CD14-positive monocyte (primary cell): Measurements from ENCODE around the gene TNFRSF25. TPM values are rescaled to one million over a fixed set of nuclear protein-coding genes. Genes with fewer than 3 reads are reported as not detected.
"Not testable (repeated sequence)": the region's sequence is repeated elsewhere in the genome, so short reads cannot be mapped to it uniquely, and the experiment has no call there.

Experiments used
- DNase-seq, 3 donors: peaks; one replicate each; pipeline ENCODE4 v3.0.0-alpha.2; 2011 to 2022
- H2AFZ ChIP-seq: 2 replicates; pipeline ENCODE4 v1.6.0; 2012; ENCODE audit warnings: mild to moderate bottlenecking, low read depth, low read length, inconsistent platforms; ENCODE audit not compliant: insufficient read depth, poor library complexity, severe bottlenecking
- H3K27ac ChIP-seq, 2 donors: 1 replicate in 1 of 2; 2 replicates in 1 of 2; pipeline ENCODE4 v1.5.1; 2012 to 2013; ENCODE audit warnings: low read length in 2 of 2, control low read depth in 1 of 2, inconsistent platforms in 1 of 2, low read depth in 1 of 2, mild to moderate bottlenecking in 1 of 2
- H3K27me3 ChIP-seq, 2 donors: one replicate each; pipeline versions ENCODE4 v1.6.0 to v1.6.1; 2011 to 2013; ENCODE audit warnings: low read length in 2 of 2; ENCODE audit not compliant: control insufficient read depth in 2 of 2, insufficient read depth in 2 of 2
- H3K36me3 ChIP-seq, 2 donors: replicated peaks in 1 of 2; 1 replicate in 1 of 2; 2 replicates in 1 of 2; pipeline versions ENCODE4 v1.5.1 to v1.6.1; 2012 to 2013; ENCODE audit warnings: low read length in 2 of 2, control low read depth in 1 of 2, inconsistent platforms in 1 of 2, mild to moderate bottlenecking in 1 of 2; ENCODE audit not compliant: insufficient read depth in 2 of 2, control insufficient read depth in 1 of 2
- H3K4me1 ChIP-seq, 2 donors: 1 replicate in 1 of 2; 2 replicates in 1 of 2; pipeline versions ENCODE4 v1.5.1 to v1.6.1; 2012 to 2013; ENCODE audit warnings: low read length in 2 of 2, control low read depth in 1 of 2, inconsistent platforms in 1 of 2, mild to moderate bottlenecking in 1 of 2, moderate library complexity in 1 of 2; ENCODE audit not compliant: insufficient read depth in 2 of 2, control insufficient read depth in 1 of 2
- H3K4me2 ChIP-seq: replicated peaks from 2 replicates; pipeline ENCODE3; 2012; ENCODE audit warnings: low read length, moderate library complexity, mild to moderate bottlenecking; ENCODE audit not compliant: poor library complexity, severe bottlenecking; ENCODE audit errors: extremely low read depth
- H3K4me3 ChIP-seq, 3 experiments: fragments of 200-600 bp in 1 of 3; sonication (generic) in 1 of 3; replicated peaks in 1 of 3; 1 replicate in 2 of 3; 2 replicates in 1 of 3; pipeline ENCODE4 v1.5.1; 2011 to 2013; ENCODE audit warnings: low read length in 3 of 3, mild to moderate bottlenecking in 3 of 3, control low read depth in 2 of 3, low read depth in 2 of 3, inconsistent platforms in 1 of 3, moderate library complexity in 1 of 3
- H3K79me2 ChIP-seq: 2 replicates; pipeline ENCODE4 v1.6.0; 2012; ENCODE audit warnings: mild to moderate bottlenecking, control low read depth, inconsistent platforms, low read length, moderate library complexity; ENCODE audit not compliant: insufficient read depth
- H3K9ac ChIP-seq: 2 replicates; pipeline ENCODE4 v1.6.0; 2017; ENCODE audit warnings: low read length, mild to moderate bottlenecking; ENCODE audit not compliant: insufficient read depth, poor library complexity, severe bottlenecking
- H3K9me3 ChIP-seq, 2 donors: replicated peaks in 1 of 2; 1 replicate in 1 of 2; 2 replicates in 1 of 2; pipeline versions ENCODE4 v1.5.1 to v1.6.1; 2012 to 2013; ENCODE audit warnings: low read length in 2 of 2, control low read depth in 1 of 2; ENCODE audit not compliant: control insufficient read depth in 1 of 2, insufficient read depth in 1 of 2
- H4K20me1 ChIP-seq: 2 replicates; pipeline ENCODE4 v1.6.0; 2012; ENCODE audit warnings: mild to moderate bottlenecking, low read length, control low read depth, moderate library complexity; ENCODE audit not compliant: insufficient read depth
- H3K27ac Mint-ChIP-seq, 7 donors: one replicate each; pipeline ENCODE4 v1.8.0; 2020; ENCODE audit warnings: mild to moderate bottlenecking in 7 of 7, mixed read lengths in 7 of 7, moderate library complexity in 6 of 7, inconsistent platforms in 2 of 7
- H3K27me3 Mint-ChIP-seq, 3 donors: one replicate each; pipeline ENCODE4 v1.8.0; 2021 to 2022; ENCODE audit warnings: low read depth in 3 of 3, mild to moderate bottlenecking in 3 of 3, mixed read lengths in 3 of 3, moderate library complexity in 3 of 3, inconsistent platforms in 1 of 3
- H3K36me3 Mint-ChIP-seq, 2 donors: one replicate each; pipeline ENCODE4 v1.8.0; 2020; ENCODE audit warnings: mixed read lengths in 2 of 2, inconsistent platforms in 1 of 2, mild to moderate bottlenecking in 1 of 2
- H3K4me1 Mint-ChIP-seq: one replicate; pipeline ENCODE4 v1.8.0; 2020; ENCODE audit warnings: mild to moderate bottlenecking, mixed read lengths
- H3K4me3 Mint-ChIP-seq, 2 donors: one replicate each; pipeline ENCODE4 v1.8.0; 2020; ENCODE audit warnings: mild to moderate bottlenecking in 2 of 2, mixed read lengths in 2 of 2, moderate library complexity in 1 of 2
- H3K9me3 Mint-ChIP-seq, 7 donors: one replicate each; pipeline ENCODE4 v1.8.0; 2020 to 2022; ENCODE audit warnings: mixed read lengths in 7 of 7, mild to moderate bottlenecking in 6 of 7, moderate library complexity in 6 of 7, inconsistent platforms in 2 of 7
- CTCF ChIP-seq: fragments of 200-600 bp; IDR thresholded peaks from one replicate; pipeline ENCODE4 v1.8.0; 2022; ENCODE audit warnings: antibody characterized with exemption, mild to moderate bottlenecking
- WGBS: methylation state at CpG from one replicate; pipeline ENCODE4 v1.1.5; 2013; ENCODE audit warnings: missing lambda C conversion rate; ENCODE audit not compliant: insufficient coverage; 5-methylcytosine and 5-hydroxymethylcytosine counted together
- intact Hi-C, 2 donors: fragments of 100-400 bp; cut with micrococcal nuclease; formaldehyde crosslinking; loops; one replicate each; pipeline versions ENCODE4 v1.15.0 to v1.15.1; 2023
- polyA plus RNA-seq, 3 donors: library from polyadenylated mRNA; depleted of rRNA in 1 of 3; unstranded in 2 of 3; stranded (reverse) in 1 of 3; fragments of 300-500 nt in 2 of 3; fragments of >200 nt in 1 of 3; fragmentation: Illumina TruSeq in 2 of 3; gene quantifications; 1 replicate in 2 of 3; 2 replicates in 1 of 3; pipeline ENCODE4 v1.2.3, GENCODE V29; 2012 to 2021

TNFRSF25 gene
- polyA plus RNA-seq, 3 donors = 0.33 to 3.0 (median 0.48) TPM

GRCh38 chr1:6440198-6441126, 25.5 kb downstream of the TNFRSF25 start:
- peak overlapping the region; percentile 27 to 87 for H3K4me3 Mint-ChIP-seq
- H3K27me3 Mint-ChIP-seq = peaks cover 28 to 65% (median 38%) of the 10 kb centered on the region in 3 donors
- TF ChIP-seq CTCF = peak; percentile 53
- 7% methylated on average over 80 of the region's 101 CpGs for WGBS
- no peaks in the 10 kb centered on the region for H3K36me3 Mint-ChIP-seq
- no peaks in the 10 kb centered on the region for H3K79me2 ChIP-seq
- peaks cover 0 to 4% of the 10 kb centered on the region in 2 donors for H3K4me1 ChIP-seq
- H2AFZ ChIP-seq = no peak overlapping the region
- no peaks in the 10 kb centered on the region for H3K9me3 ChIP-seq
- H3K4me1 Mint-ChIP-seq = peaks cover 5% of the 10 kb centered on the region
- H4K20me1 ChIP-seq = no peaks in the 10 kb centered on the region
- intact Hi-C loops = no loop called here
- H3K4me2 ChIP-seq = no peak overlapping the region
- H3K9ac ChIP-seq = no peak overlapping the region
- peaks cover 0 to 8% (median 0%) of the 10 kb centered on the region in 7 donors for H3K9me3 Mint-ChIP-seq
- no peak overlapping the region for H3K4me3 ChIP-seq
- no peak overlapping the region for H3K27ac ChIP-seq
- peak in 1 of 3 donors; percentile 17 for DNase-seq
- no peaks in the 10 kb centered on the region for H3K36me3 ChIP-seq
- H3K27ac Mint-ChIP-seq = no peak overlapping the region
- H3K27me3 ChIP-seq = peaks cover 7 to 26% of the 10 kb centered on the region in 2 donors

- Mint-ChIP-seq H3K36me3 (no peaks in the 10 kb centered on the region), H3K4me3 (no peak overlapping the region), H3K4me1 (peaks cover 5% of the 10 kb centered on the region), H3K27ac (no peak overlapping the region), H3K27me3 (peaks cover 24 to 58% (median 35%) of the 10 kb centered on the region in 3 donors), H3K9me3 (peaks cover 0 to 8% (median 0%) of the 10 kb centered on the region in 7 donors)
- Histone ChIP-seq H3K27me3 (peaks cover 7 to 26% of the 10 kb centered on the region in 2 donors), H3K9me3 (no peaks in the 10 kb centered on the region), H3K4me1 (peaks cover 0 to 4% of the 10 kb centered on the region in 2 donors), H3K4me2 (no peak overlapping the region), H4K20me1 (no peaks in the 10 kb centered on the region), H3K27ac (no peak overlapping the region), H3K36me3 (no peaks in the 10 kb centered on the region), H2AFZ (no peak overlapping the region), H3K79me2 (no peaks in the 10 kb centered on the region), H3K4me3 (no peak overlapping the region), H3K9ac (no peak overlapping the region)
- TF ChIP-seq CTCF = peak; percentile 98
- DNase-seq = peak; percentile 22 to 49 (median 49)
- 5% methylated on average over 4 of the region's 5 CpGs for WGBS
- intact Hi-C loops = no loop called here
Measured at GRCh38 chr1:6438047-6438525, 27.9 kb downstream of the TNFRSF25 start.

GRCh38 chr1:6437012-6437700, 28.8 kb downstream of the TNFRSF25 start:
- H3K27me3 ChIP-seq = peaks cover 7 to 26% of the 10 kb centered on the region in 2 donors
- H3K9me3 Mint-ChIP-seq, intact Hi-C loops, H3K27ac Mint-ChIP-seq, H3K9me3 ChIP-seq, H3K36me3 Mint-ChIP-seq, H3K4me1 Mint-ChIP-seq, DNase-seq, H3K4me1 ChIP-seq, H4K20me1 ChIP-seq, H3K4me2 ChIP-seq, H3K27ac ChIP-seq, H3K9ac ChIP-seq, H3K79me2 ChIP-seq, H3K36me3 ChIP-seq, H2AFZ ChIP-seq, H3K4me3 ChIP-seq, H3K4me3 Mint-ChIP-seq: not testable (repeated sequence)
- 63% methylated on average over 21 of the region's 22 CpGs for WGBS
- H3K27me3 Mint-ChIP-seq = peaks cover 23 to 50% (median 28%) of the 10 kb centered on the region in 3 donors
